Osteoblast (primary cell): ENCODE results near the gene SULT2B1. TPM values are rescaled to one million over a fixed set of nuclear protein-coding genes. Genes with fewer than 3 reads are reported as not detected.

Experiments
- DNase-seq: peaks from one replicate; pipeline ENCODE4 v3.0.0; 2011; ENCODE audit warnings: low spot score, mixed read lengths; ENCODE audit not compliant: insufficient read length; ENCODE audit errors: missing footprints
- H2AFZ ChIP-seq: 2 replicates; pipeline ENCODE4 v1.6.0; 2011; ENCODE audit warnings: mild to moderate bottlenecking, low read length
- H3K27ac ChIP-seq: 2 replicates; pipeline ENCODE4 v1.5.1; 2011; ENCODE audit warnings: mild to moderate bottlenecking, low read depth, low read length, moderate library complexity
- H3K27me3 ChIP-seq: 2 replicates; pipeline ENCODE4 v1.6.0; 2012; ENCODE audit warnings: mild to moderate bottlenecking, control low read depth, inconsistent platforms, low read length, moderate library complexity; ENCODE audit not compliant: insufficient read depth
- H3K36me3 ChIP-seq: 2 replicates; pipeline ENCODE4 v1.5.1; 2011; ENCODE audit warnings: mild to moderate bottlenecking, low read length, control low read depth, moderate library complexity; ENCODE audit not compliant: insufficient read depth
- H3K4me1 ChIP-seq: 2 replicates; pipeline ENCODE4 v1.5.1; 2011; ENCODE audit warnings: mild to moderate bottlenecking, low read length, control low read depth, moderate library complexity; ENCODE audit not compliant: insufficient read depth
- H3K4me2 ChIP-seq: 2 replicates; pipeline ENCODE4 v1.6.0; 2011; ENCODE audit warnings: mild to moderate bottlenecking, low read length; ENCODE audit not compliant: insufficient read depth
- H3K4me3 ChIP-seq: fragments of 200-600 bp; sonication (generic); 3 replicates; pipeline ENCODE4 v1.5.1; 2012; ENCODE audit warnings: mild to moderate bottlenecking, low read length, inconsistent platforms; ENCODE audit not compliant: insufficient read depth
- H3K79me2 ChIP-seq: 2 replicates; pipeline ENCODE4 v1.6.0; 2012; ENCODE audit warnings: mild to moderate bottlenecking, low read length, control low read depth, inconsistent platforms; ENCODE audit not compliant: insufficient read depth
- H3K9me3 ChIP-seq: 2 replicates; pipeline ENCODE4 v1.5.1; 2011; ENCODE audit warnings: low read depth, low read length, control low read depth
- H4K20me1 ChIP-seq: 2 replicates; pipeline ENCODE4 v1.6.0; 2012; ENCODE audit warnings: mild to moderate bottlenecking, low read length, control low read depth; ENCODE audit not compliant: insufficient read depth
- CTCF ChIP-seq: IDR thresholded peaks from 2 replicates; pipeline ENCODE4 v1.5.1; 2011; ENCODE audit warnings: mild to moderate bottlenecking, low read depth, low read length, moderate library complexity; ENCODE audit errors: extremely low read depth
- total RNA-seq: library from RNA; depleted of rRNA; stranded (reverse); fragments of >200 nt; gene quantifications from 2 replicates; pipeline ENCODE4 v1.2.3, GENCODE V29; 2012

Gene SULT2B1
- total RNA-seq, 1 donor, result under 0.01 TPM

- H3K4me2 ChIP-seq, result peak overlapping the region; percentile 73
- H3K4me1 ChIP-seq, result peaks cover 37% of the 10 kb centered on the region
- H3K9me3 ChIP-seq, result no peaks in the 10 kb centered on the region
- H2AFZ ChIP-seq, result peak overlapping the region; percentile 90
- no peaks in the 10 kb centered on the region for H3K36me3 ChIP-seq
- H3K27ac ChIP-seq, result no peak overlapping the region
- peak; percentile 78 for DNase-seq
- TF ChIP-seq CTCF, result no peak
- no peak overlapping the region for H3K4me3 ChIP-seq
- no peaks in the 10 kb centered on the region for H4K20me1 ChIP-seq
- peaks cover 5% of the 10 kb centered on the region for H3K27me3 ChIP-seq
- no peaks in the 10 kb centered on the region for H3K79me2 ChIP-seq
Measured at GRCh38 chr19:48638831-48639381, 86.9 kb downstream of the SULT2B1 start.

DNA sequence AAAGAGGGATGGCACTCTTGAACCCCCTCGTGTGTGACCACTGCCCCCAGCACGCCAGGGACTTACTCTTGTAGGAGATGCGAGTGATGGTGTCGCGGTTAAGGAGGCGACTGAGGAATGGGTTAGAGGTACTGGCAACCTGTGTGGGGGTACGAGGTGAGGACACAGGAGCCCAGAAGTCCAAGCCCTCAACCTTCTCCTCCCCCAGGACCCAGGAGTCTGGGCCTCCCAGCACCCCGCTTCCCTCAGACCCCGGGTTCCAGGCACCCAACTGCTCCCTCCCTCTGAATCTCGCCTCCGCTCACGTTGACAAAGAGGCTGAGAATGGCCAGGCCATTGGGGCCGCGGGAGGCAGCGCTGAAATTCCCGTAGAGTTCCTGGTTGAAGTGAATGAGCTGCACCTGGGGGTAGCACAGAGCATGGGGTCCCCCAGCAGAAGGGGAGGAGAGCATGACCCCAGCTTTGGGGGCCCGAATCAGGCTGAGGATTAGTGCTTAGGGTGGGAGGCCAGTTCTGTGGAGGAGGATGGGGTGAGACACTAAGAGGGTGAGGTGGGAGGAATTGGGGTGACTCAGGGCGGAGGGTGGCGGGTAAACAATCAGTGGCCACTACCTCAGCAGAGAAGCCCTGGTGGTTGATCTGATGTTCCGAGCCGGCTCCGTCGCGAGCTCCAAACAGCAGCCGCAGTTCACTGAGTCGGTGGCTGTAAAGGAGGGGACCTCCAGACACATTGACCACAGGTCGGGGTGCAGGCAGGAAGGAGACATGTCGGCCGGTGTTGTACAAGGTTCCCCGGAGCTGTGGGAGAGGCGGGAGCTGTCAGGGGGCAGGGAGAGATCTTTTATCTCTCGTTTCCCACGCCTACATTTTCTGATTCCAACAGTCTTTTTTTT is 87.8 kb downstream of the SULT2B1 start:
- Histone ChIP-seq H3K4me2 (no peak overlapping the region), H3K79me2 (no peaks in the 10 kb centered on the region), H2AFZ (no peak overlapping the region), H3K9me3 (no peaks in the 10 kb centered on the region), H3K4me3 (no peak overlapping the region), H3K27me3 (peaks cover 5% of the 10 kb centered on the region), H3K4me1 (peaks cover 31% of the 10 kb centered on the region), H3K27ac (no peak overlapping the region), H4K20me1 (no peaks in the 10 kb centered on the region), H3K36me3 (no peaks in the 10 kb centered on the region)
- peak; percentile 77 for DNase-seq
- no peak for TF ChIP-seq CTCF

DNA sequence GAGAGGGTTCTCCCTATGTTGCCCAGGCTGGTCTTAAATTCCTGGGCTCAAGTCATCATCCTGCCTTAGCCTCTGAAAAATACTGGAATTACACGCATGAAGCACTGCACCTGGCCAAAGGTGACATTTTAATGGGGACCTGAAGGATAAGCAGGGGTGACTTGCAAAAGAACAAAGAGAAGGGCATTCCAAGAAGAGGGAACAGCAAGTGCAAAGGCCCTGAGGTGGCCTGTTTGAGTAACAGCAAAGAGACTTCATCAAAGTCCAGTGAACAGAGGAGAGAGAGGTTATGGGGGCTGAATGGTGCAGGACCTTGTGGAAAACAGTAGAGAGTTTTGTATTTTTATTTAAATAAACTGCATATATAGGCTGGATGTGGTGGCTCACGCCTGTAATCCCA is 89.9 kb downstream of the SULT2B1 start:
- Histone ChIP-seq H4K20me1 (no peaks in the 10 kb centered on the region), H2AFZ (no peak overlapping the region), H3K4me2 (no peak overlapping the region), H3K27me3 (no peaks in the 10 kb centered on the region), H3K4me3 (no peak overlapping the region), H3K4me1 (peaks cover 33% of the 10 kb centered on the region), H3K36me3 (no peaks in the 10 kb centered on the region), H3K27ac (no peak overlapping the region), H3K79me2 (no peaks in the 10 kb centered on the region), H3K9me3 (no peaks in the 10 kb centered on the region)
- TF ChIP-seq CTCF, result no peak
- no peak for DNase-seq

DNA sequence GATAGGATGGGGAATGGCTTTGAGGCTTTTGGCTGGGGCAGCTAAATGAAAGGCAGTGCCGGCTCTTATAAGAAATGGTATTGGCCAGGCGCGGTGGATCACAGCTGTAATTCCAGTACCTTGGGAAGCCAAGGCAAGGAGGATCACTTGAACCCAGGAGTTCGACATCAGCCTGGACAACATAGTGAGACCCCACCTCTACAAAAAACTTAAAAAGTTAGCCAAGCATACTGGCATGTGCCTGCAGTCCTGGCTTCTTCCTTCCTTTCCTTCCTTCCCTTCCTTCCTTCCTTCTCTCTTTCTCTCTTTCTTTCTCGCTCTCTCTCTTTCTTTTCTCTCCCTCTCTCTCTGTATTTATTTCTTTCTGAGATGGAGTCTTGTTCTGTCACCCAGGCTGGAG is 90.9 kb downstream of the SULT2B1 start:
- H3K4me1 ChIP-seq, result peaks cover 25% of the 10 kb centered on the region
- no peaks in the 10 kb centered on the region for H3K9me3 ChIP-seq
- H3K36me3 ChIP-seq, result no peaks in the 10 kb centered on the region
- no peak overlapping the region for H3K27ac ChIP-seq
- H4K20me1 ChIP-seq, result no peaks in the 10 kb centered on the region
- no peak for TF ChIP-seq CTCF
- peaks cover 3% of the 10 kb centered on the region for H3K27me3 ChIP-seq
- peak; percentile 13 for DNase-seq
- H2AFZ ChIP-seq, result no peak overlapping the region
- no peak overlapping the region for H3K4me3 ChIP-seq
- H3K4me2 ChIP-seq, result no peak overlapping the region
- H3K79me2 ChIP-seq, result no peaks in the 10 kb centered on the region
